ENCODE results near the gene ASTN2. TPM values are rescaled to one million over a fixed set of nuclear protein-coding genes. Genes with fewer than 3 reads are reported as not detected.

ASTN2 gene
- total and polyA plus RNA-seq, 2 donors (not counting 3 experiments of a cell fraction or from before 2014, with no cell fraction given), result 1.0 to 1.9 TPM

DNA sequence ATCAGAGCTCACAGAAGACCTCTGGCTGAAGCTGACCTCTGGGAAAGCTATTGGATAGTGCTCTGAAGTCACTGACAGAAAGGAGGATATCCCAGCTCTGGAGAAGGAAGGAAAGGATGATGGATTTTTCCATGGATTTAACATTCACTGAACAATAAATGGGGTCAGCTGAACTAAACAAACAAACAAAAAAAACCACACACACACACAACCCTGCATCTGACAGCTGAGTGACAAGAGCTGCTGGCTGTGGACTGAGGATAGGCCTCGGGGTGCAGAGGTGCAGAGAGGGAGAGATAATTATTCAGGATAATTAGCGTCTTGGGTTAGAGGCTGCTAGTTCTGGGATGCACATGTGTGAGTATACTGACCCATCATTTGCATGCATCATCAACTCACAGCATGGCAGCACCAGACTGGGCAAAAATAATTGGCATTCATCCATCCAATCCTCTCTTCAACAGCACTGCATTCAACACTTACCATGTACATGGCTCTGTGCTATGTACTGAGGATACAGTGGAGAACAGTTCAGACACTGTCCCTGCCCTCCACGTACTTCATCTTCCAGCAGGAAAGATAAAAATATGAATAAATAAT, 859.2 kb downstream of the ASTN2 start:
- no TSS peak for BruUV-seq (replicated peaks)
- DNase-seq (ENCODE audit: low read depth, low spot score), result no peak
- Histone ChIP-seq H3K27me3 (ENCODE audit: control insufficient read depth in 2 of 2, insufficient read depth in 2 of 2, low read length in 2 of 2) (no peaks in the 10 kb centered on the region), H3K36me3 (ENCODE audit: control insufficient read depth in 2 of 2, extremely low read depth in 1 of 2, insufficient read depth in 2 of 2, low read length in 2 of 2) (no peaks in the 10 kb centered on the region), H3K9ac (replicated peaks; ENCODE audit: extremely low read depth, insufficient read depth, low read length) (no peak overlapping the region), H3K9me1 (replicated peaks; ENCODE audit: control insufficient read depth, extremely low read depth, insufficient read depth, low read length) (no peaks in the 10 kb centered on the region), H3K27ac (ENCODE audit: insufficient read depth, low read depth, low read length) (no peak overlapping the region), H3K9me3 (replicated peaks; ENCODE audit: control insufficient read depth, insufficient read depth, low read length) (no peaks in the 10 kb centered on the region), H3K79me2 (ENCODE audit: control insufficient read depth, insufficient read depth, low read length) (no peaks in the 10 kb centered on the region), H3K4me2 (ENCODE audit: insufficient read depth, low read length) (no peak overlapping the region), H2AFZ (ENCODE audit: low read depth, low read length) (no peak overlapping the region), H3K4me1 (ENCODE audit: control insufficient read depth, extremely low read depth, insufficient read depth, low read length) (no peaks in the 10 kb centered on the region), H4K20me1 (replicated peaks; ENCODE audit: control insufficient read depth, extremely low read depth, insufficient read depth, low read length) (no peaks in the 10 kb centered on the region), H3K4me3 (replicated peaks in 1 of 3; ENCODE audit: insufficient read depth in 1 of 3, low read depth in 1 of 3, low read length in 3 of 3) (no peak overlapping the region)
- FAIRE-seq, result no peak
- dilution Hi-C loops (cut with MboI; ENCODE audit: extremely low pct_ligation_motif_present, low sequenced_read_pairs) (no loop called here), intact Hi-C loops (cut with micrococcal nuclease) (no loop called here)
- TF ChIP-seq, protein P1, sequence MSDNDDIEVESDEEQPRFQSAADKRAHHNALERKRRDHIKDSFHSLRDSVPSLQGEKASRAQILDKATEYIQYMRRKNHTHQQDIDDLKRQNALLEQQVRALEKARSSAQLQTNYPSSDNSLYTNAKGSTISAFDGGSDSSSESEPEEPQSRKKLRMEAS (IDR thresholded peaks at IDR 0.05; ENCODE audit: insufficient read depth, insufficient read length), result no peak
- TF ChIP-seq JUN (IDR thresholded peaks at IDR 0.05; ENCODE audit: borderline replicate concordance, insufficient read depth, insufficient read length, low read depth) (no peak), CTCF (IDR thresholded peaks at IDR 0.05; ENCODE audit: extremely low read depth in 1 of 2, insufficient read depth in 1 of 2, low read depth in 1 of 2, low read length in 2 of 2) (no peak), MYC (IDR thresholded peaks at IDR 0.05; ENCODE audit: low read depth, low read length) (no peak), FOS (IDR thresholded peaks at IDR 0.05; ENCODE audit: borderline replicate concordance, insufficient read depth, low read length) (no peak)
- ChIA-PET CTCF (no interaction called here), POLR2A (no interaction called here)

GRCh38 chr9:116555119-116555518, 859.7 kb downstream of the ASTN2 start:
- TF ChIP-seq GATA2 (IDR thresholded peaks at IDR 0.05; ENCODE audit: insufficient read depth, insufficient read length, low read depth, low read length) (no peak), POLR2AphosphoS5 (IDR thresholded peaks at IDR 0.05; ENCODE audit: insufficient read depth, low read depth, low read length) (no peak), POLR2A (IDR thresholded peaks at IDR 0.05; ENCODE audit: low read depth, low read length) (no peak), CTCF (IDR thresholded peaks at IDR 0.05; ENCODE audit: extremely low read depth in 1 of 2, insufficient read depth in 1 of 2, low read depth in 1 of 2, low read length in 2 of 2) (no peak), MYC (IDR thresholded peaks at IDR 0.05; ENCODE audit: low read depth, low read length) (no peak), EZH2 (IDR thresholded peaks at IDR 0.05; ENCODE audit: borderline replicate concordance, low read depth, low read length, severe bottlenecking) (no peak), JUN (IDR thresholded peaks at IDR 0.05; ENCODE audit: borderline replicate concordance, insufficient read depth, insufficient read length, low read depth) (no peak), FOS (IDR thresholded peaks at IDR 0.05; ENCODE audit: borderline replicate concordance, insufficient read depth, low read length) (no peak)
- TF ChIP-seq, protein P1 (IDR thresholded peaks at IDR 0.05; ENCODE audit: insufficient read depth, insufficient read length), result no peak
- H3K27me3 ChIP-seq (ENCODE audit: control insufficient read depth in 2 of 2, insufficient read depth in 2 of 2, low read length in 2 of 2), result no peaks in the 10 kb centered on the region
- FAIRE-seq (no peak), DNase-seq (ENCODE audit: low read depth, low spot score) (no peak)
- ChIA-PET POLR2A (no interaction called here), CTCF (no interaction called here)
- H3K9ac ChIP-seq (replicated peaks; ENCODE audit: extremely low read depth, insufficient read depth, low read length), result no peak overlapping the region
- no peak overlapping the region for H3K4me2 ChIP-seq (ENCODE audit: insufficient read depth, low read length)
- H3K4me3 ChIP-seq (replicated peaks in 1 of 3; ENCODE audit: insufficient read depth in 1 of 3, low read depth in 1 of 3, low read length in 3 of 3), result no peak overlapping the region
- no peak overlapping the region for H3K27ac ChIP-seq (ENCODE audit: insufficient read depth, low read depth, low read length)
- H3K79me2 ChIP-seq (ENCODE audit: control insufficient read depth, insufficient read depth, low read length), result no peaks in the 10 kb centered on the region
- no peaks in the 10 kb centered on the region for H4K20me1 ChIP-seq (replicated peaks; ENCODE audit: control insufficient read depth, extremely low read depth, insufficient read depth, low read length)
- no TSS peak for BruUV-seq (replicated peaks)
- H3K4me1 ChIP-seq (ENCODE audit: control insufficient read depth, extremely low read depth, insufficient read depth, low read length), result no peaks in the 10 kb centered on the region
- dilution Hi-C loops (cut with MboI; ENCODE audit: extremely low pct_ligation_motif_present, low sequenced_read_pairs) (no loop called here), intact Hi-C loops (cut with micrococcal nuclease) (no loop called here)
- H3K9me3 ChIP-seq (replicated peaks; ENCODE audit: control insufficient read depth, insufficient read depth, low read length), result no peaks in the 10 kb centered on the region
- no peaks in the 10 kb centered on the region for H3K36me3 ChIP-seq (ENCODE audit: control insufficient read depth in 2 of 2, extremely low read depth in 1 of 2, insufficient read depth in 2 of 2, low read length in 2 of 2)
- no peaks in the 10 kb centered on the region for H3K9me1 ChIP-seq (replicated peaks; ENCODE audit: control insufficient read depth, extremely low read depth, insufficient read depth, low read length)
- no peak overlapping the region for H2AFZ ChIP-seq (ENCODE audit: low read depth, low read length)

Data from endothelial cell of umbilical vein (primary cell).